ENCODE data around the gene SLC6A11. TPM values are rescaled to one million over a fixed set of nuclear protein-coding genes. Genes with fewer than 3 reads are reported as not detected.

SLC6A11 gene
- total and polyA plus RNA-seq, 2 donors (not counting 1 experiment from before 2014, with no cell fraction given) = not detected

GRCh38 chr3:10918011-10918410 lies 102.0 kb downstream of the SLC6A11 start:
- CTCF ChIA-PET = no interaction called here
- WGBS (ENCODE audit: insufficient coverage) = 83% methylated on average over 11 of the region's 11 CpGs
- POLR2A ChIA-PET = no interaction called here

DNA sequence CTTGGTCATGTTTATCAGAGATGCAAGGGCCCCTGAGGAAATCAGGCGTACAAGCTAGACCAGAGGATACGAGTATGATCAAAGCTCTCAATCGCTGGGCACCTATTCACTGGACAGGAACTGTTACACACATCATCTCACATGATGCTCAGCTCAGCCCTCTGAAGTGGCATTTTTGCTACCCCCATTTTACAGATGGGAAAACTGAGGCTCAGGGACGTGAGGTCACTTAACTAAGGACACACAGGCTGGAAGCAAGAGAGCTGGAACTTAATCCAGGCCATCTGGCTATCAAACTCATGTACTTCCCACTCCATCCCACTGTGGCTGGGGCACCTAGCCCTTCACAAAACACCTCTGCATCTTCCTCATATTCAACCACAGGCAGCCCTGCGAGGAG lies 103.6 kb downstream of the SLC6A11 start:
- H3K27me3 Mint-ChIP-seq = peaks cover 29% of the 10 kb centered on the region
- DNase-seq (no peak), ATAC-seq (ENCODE audit: low read depth) (no peak)
- H3K4me1 ChIP-seq (ENCODE audit: control insufficient read depth in 2 of 2, insufficient read depth in 2 of 2, low read length in 2 of 2) = no peaks in the 10 kb centered on the region
- intact Hi-C loops (cut with micrococcal nuclease) = no loop called here
- no peaks in the 10 kb centered on the region for H3K4me1 Mint-ChIP-seq
- no peak overlapping the region for H3K9ac ChIP-seq (ENCODE audit: low read length)
- peaks cover 0 to 8% (median 4%) of the 10 kb centered on the region in 4 experiments for H3K27me3 ChIP-seq (replicated peaks in 1 of 4; ENCODE audit: control extremely low read depth in 1 of 4, control insufficient read depth in 3 of 4, insufficient read depth in 4 of 4, low read length in 3 of 4)
- H4K20me1 ChIP-seq (ENCODE audit: control insufficient read depth, insufficient read depth, low read length, poor library complexity, severe bottlenecking) = no peaks in the 10 kb centered on the region
- WGBS (ENCODE audit: insufficient coverage) = 69% methylated on average over 5 of the region's 5 CpGs
- peaks cover 0 to 7% (median 0%) of the 10 kb centered on the region in 3 donors for H3K9me3 ChIP-seq (ENCODE audit: control extremely low read depth in 1 of 3, control insufficient read depth in 2 of 3, insufficient read depth in 1 of 3, low read length in 2 of 3)
- no peaks in the 10 kb centered on the region for H3K79me2 ChIP-seq (ENCODE audit: control insufficient read depth, insufficient read depth, low read length)
- H3K27ac ChIP-seq (ENCODE audit: low read length in 2 of 2) = no peak overlapping the region
- H3K36me3 ChIP-seq (replicated peaks in 1 of 2; ENCODE audit: control extremely low read depth in 1 of 2, control insufficient read depth in 1 of 2, extremely low read depth in 1 of 2, insufficient read depth in 2 of 2, low read length in 1 of 2) = no peaks in the 10 kb centered on the region
- no peak overlapping the region for H3K4me2 ChIP-seq (replicated peaks; ENCODE audit: low read depth, low read length, poor library complexity, severe bottlenecking)
- H3K27ac Mint-ChIP-seq = no peak overlapping the region
- no peak overlapping the region for H3K4me3 ChIP-seq (ENCODE audit: control extremely low read depth in 1 of 5, extremely low read depth in 1 of 5, insufficient read depth in 1 of 5, low read depth in 2 of 5, low read length in 4 of 5)
- H2AFZ ChIP-seq (ENCODE audit: insufficient read depth, low read depth, low read length, poor library complexity, severe bottlenecking) = no peak overlapping the region
- ChIA-PET POLR2A (no interaction called here), CTCF (no interaction called here)
- TF ChIP-seq CTCF (IDR thresholded peaks at IDR 0.05) = no peak
- no peak for TF ChIP-seq EZH2 (IDR thresholded peaks at IDR 0.05; ENCODE audit: borderline replicate concordance, insufficient read depth, low read depth, low read length, poor library complexity, severe bottlenecking)
- H3K9me3 Mint-ChIP-seq (ENCODE audit: insufficient read depth) = peaks cover 5% of the 10 kb centered on the region
- no peak overlapping the region for H3K4me3 Mint-ChIP-seq

More at GRCh38 chr3:10918011-10918410, 102.0 kb downstream of the SLC6A11 start:
- Histone ChIP-seq H4K20me1 (ENCODE audit: control insufficient read depth, insufficient read depth, low read length, poor library complexity, severe bottlenecking) (no peaks in the 10 kb centered on the region), H2AFZ (ENCODE audit: insufficient read depth, low read depth, low read length, poor library complexity, severe bottlenecking) (no peak overlapping the region), H3K4me3 (ENCODE audit: control extremely low read depth in 1 of 5, extremely low read depth in 1 of 5, insufficient read depth in 1 of 5, low read depth in 2 of 5, low read length in 4 of 5) (no peak overlapping the region), H3K79me2 (ENCODE audit: control insufficient read depth, insufficient read depth, low read length) (no peaks in the 10 kb centered on the region), H3K4me1 (ENCODE audit: control insufficient read depth in 2 of 2, insufficient read depth in 2 of 2, low read length in 2 of 2) (no peaks in the 10 kb centered on the region), H3K36me3 (replicated peaks in 1 of 2; ENCODE audit: control extremely low read depth in 1 of 2, control insufficient read depth in 1 of 2, extremely low read depth in 1 of 2, insufficient read depth in 2 of 2, low read length in 1 of 2) (no peaks in the 10 kb centered on the region), H3K9ac (ENCODE audit: low read length) (no peak overlapping the region), H3K4me2 (replicated peaks; ENCODE audit: low read depth, low read length, poor library complexity, severe bottlenecking) (no peak overlapping the region), H3K27ac (ENCODE audit: low read length in 2 of 2) (no peak overlapping the region), H3K9me3 (ENCODE audit: control extremely low read depth in 1 of 3, control insufficient read depth in 2 of 3, insufficient read depth in 1 of 3, low read length in 2 of 3) (peaks cover 0 to 7% (median 0%) of the 10 kb centered on the region in 3 donors), H3K27me3 (replicated peaks in 1 of 4; ENCODE audit: control extremely low read depth in 1 of 4, control insufficient read depth in 3 of 4, insufficient read depth in 4 of 4, low read length in 3 of 4) (peaks cover 0 to 8% (median 4%) of the 10 kb centered on the region in 4 experiments)
- TF ChIP-seq CTCF (IDR thresholded peaks at IDR 0.05) = no peak
- TF ChIP-seq EZH2 (IDR thresholded peaks at IDR 0.05; ENCODE audit: borderline replicate concordance, insufficient read depth, low read depth, low read length, poor library complexity, severe bottlenecking) = no peak
- Mint-ChIP-seq H3K9me3 (ENCODE audit: insufficient read depth) (peaks cover 2% of the 10 kb centered on the region), H3K4me1 (no peaks in the 10 kb centered on the region), H3K27me3 (peaks cover 22% of the 10 kb centered on the region), H3K4me3 (no peak overlapping the region), H3K27ac (no peak overlapping the region)
- no peak for DNase-seq
- intact Hi-C loops (cut with micrococcal nuclease) = no loop called here
- ATAC-seq (ENCODE audit: low read depth) = no peak

Data from B cell (primary cell).